H7 (cell line): ENCODE data around the gene POFUT2. TPM values are rescaled to one million over a fixed set of nuclear protein-coding genes. Genes with fewer than 3 reads are reported as not detected.

Experiments
- DNase-seq: peaks from one replicate; pipeline ENCODE4 v3.0.0; 2012
- H3K27me3 ChIP-seq: 2 replicates; pipeline ENCODE4 v1.6.0; 2011; ENCODE audit warnings: mild to moderate bottlenecking, low read length; ENCODE audit not compliant: control insufficient read depth, insufficient read depth
- H3K36me3 ChIP-seq: replicated peaks from 2 replicates; pipeline ENCODE4 v1.5.1; 2011; ENCODE audit warnings: low read length; ENCODE audit not compliant: control insufficient read depth, insufficient read depth
- H3K4me3 ChIP-seq: 2 replicates; pipeline ENCODE4 v1.5.1; 2011; ENCODE audit warnings: low read depth, mild to moderate bottlenecking, control low read depth, low read length, moderate library complexity; ENCODE audit not compliant: insufficient read depth
- total RNA-seq: library from RNA; depleted of rRNA; stranded (reverse); fragments of >200 nt; shearing (Covaris generic); gene quantifications from 2 replicates; pipeline ENCODE4 v1.2.3, GENCODE V29; 2014

Gene POFUT2
- total RNA-seq, 1 experiment from 2014 or later: 25.4 TPM

- no peak overlapping the region for H3K4me3 ChIP-seq
- no peaks in the 10 kb centered on the region for H3K36me3 ChIP-seq
- peak; percentile 61 for DNase-seq
- H3K27me3 ChIP-seq: no peaks in the 10 kb centered on the region
Measured at GRCh38 chr21:45329261-45330074, 41.8 kb upstream of the POFUT2 start.

GRCh38 chr21:45328198-45329091 is 40.8 kb upstream of the POFUT2 start:
- peak; percentile 62 for DNase-seq
- no peaks in the 10 kb centered on the region for H3K27me3 ChIP-seq
- H3K4me3 ChIP-seq: no peak overlapping the region
- H3K36me3 ChIP-seq: no peaks in the 10 kb centered on the region

- no peaks in the 10 kb centered on the region for H3K36me3 ChIP-seq
- H3K4me3 ChIP-seq: no peak overlapping the region
- H3K27me3 ChIP-seq: no peaks in the 10 kb centered on the region
- peak; percentile 45 for DNase-seq
Measured at GRCh38 chr21:45327441-45328197, 39.9 kb upstream of the POFUT2 start.

DNA sequence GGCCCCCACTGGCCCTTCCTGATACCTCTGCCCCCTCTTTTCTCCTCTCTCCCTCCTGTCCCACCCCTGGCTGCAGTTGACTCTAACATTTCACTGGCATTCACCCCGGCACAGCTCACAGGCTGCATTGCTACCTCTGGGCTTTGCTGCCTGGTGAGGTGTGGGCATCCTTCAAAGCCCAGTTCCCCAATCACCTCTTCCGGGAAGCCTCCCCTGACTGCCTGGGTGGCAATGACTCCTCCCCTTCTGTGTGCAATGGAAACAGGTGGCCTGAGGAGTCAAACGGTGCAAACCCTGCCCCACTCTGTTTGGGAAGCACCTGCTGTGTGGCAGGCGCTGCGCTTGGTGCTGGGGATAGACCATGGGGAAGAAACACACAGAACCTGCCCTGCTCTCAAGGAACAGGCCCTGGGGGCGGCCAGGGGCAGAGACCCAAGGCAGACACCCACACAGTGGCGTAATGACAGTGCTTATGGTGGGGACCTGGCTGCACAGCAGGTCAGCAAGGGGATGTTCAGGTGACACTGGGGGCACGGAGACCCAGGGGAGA is 39.3 kb upstream of the POFUT2 start:
- Histone ChIP-seq H3K27me3 (no peaks in the 10 kb centered on the region), H3K36me3 (no peaks in the 10 kb centered on the region), H3K4me3 (no peak overlapping the region)
- DNase-seq: peak; percentile 52

- no peaks in the 10 kb centered on the region for H3K27me3 ChIP-seq
- H3K4me3 ChIP-seq: no peak overlapping the region
- H3K36me3 ChIP-seq: no peaks in the 10 kb centered on the region
- DNase-seq: peak; percentile 61
Measured at GRCh38 chr21:45326169-45326851, 38.6 kb upstream of the POFUT2 start.

- Histone ChIP-seq H3K27me3 (no peaks in the 10 kb centered on the region), H3K4me3 (no peak overlapping the region), H3K36me3 (no peaks in the 10 kb centered on the region)
- peak; percentile 69 for DNase-seq
Measured at GRCh38 chr21:45325206-45326168, 37.8 kb upstream of the POFUT2 start.

DNA sequence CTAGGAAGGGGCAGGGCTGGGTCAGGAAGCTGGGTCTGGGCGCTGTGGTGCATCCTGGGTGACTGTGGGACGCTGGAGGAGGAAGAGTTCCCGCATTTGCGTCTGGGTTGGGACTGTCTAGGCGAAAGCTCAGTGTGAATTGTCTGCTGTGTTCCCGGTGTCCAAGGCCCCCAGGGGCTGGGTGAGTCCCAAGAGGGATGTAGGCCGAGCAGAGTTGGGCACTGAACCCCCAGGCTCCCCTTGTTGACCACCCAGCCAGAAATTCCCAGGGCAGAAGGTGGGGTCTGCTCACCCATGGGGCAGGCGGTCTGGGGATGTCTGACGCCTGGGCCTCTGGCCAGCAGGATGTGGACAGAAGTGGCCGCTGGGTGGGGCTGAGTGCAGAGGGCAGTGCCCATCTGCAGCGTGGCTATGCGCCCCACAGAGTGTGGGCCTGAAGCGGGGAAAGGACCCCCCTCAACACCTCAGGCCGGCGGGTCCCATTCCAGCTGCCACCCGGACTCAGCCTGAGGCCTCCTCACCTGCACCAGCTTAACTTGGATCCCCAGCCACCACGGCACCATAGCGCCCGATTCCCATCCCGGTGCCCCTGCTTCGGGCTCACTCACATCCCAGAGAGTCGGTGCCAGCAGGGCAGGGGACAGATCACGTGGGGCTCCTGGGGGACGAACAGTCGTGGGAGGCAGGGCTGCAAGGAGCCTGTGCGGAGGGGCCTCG is 37.0 kb upstream of the POFUT2 start:
- H3K27me3 ChIP-seq: no peaks in the 10 kb centered on the region
- peak; percentile 78 for DNase-seq
- H3K4me3 ChIP-seq: no peak overlapping the region
- no peaks in the 10 kb centered on the region for H3K36me3 ChIP-seq

DNA sequence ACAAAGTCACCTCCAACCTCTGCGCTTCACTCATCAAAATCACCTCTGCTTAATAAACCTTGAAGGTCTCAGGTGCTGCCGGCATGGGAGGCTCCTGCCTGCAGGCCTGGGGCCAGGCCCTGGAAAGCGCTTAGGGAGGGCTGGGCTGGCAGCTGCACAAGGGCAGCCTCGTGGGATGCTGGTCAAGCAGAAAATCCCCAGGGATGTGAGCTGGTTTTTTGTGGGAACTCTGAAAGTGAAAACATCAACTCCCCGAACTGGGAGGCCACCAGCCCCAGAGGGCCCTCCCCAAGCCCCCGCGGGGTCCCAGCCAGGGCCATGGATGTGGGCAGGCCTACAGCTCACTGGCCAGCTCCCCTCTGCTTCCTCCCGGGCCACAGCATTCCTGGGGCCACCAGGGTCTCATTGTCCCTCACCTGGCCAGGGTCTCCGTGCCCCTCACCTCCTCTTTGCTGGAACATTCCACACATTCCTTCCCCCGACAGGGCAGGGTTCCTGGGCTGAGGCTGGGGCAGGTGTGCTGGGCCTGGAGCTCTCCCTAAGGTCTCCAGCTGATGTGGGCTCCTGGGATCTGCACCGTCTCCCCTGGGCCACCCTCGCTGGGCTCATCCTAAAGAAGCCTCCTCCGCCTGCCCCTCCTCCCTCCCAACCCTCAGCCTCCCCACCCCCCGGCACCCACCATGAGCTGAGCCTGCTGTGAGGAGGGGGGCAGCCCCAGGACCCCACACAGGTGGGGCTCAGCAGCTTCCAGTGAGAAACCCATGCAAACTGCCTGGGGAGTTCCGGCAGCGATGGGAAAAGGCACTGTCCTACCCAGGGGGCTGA is 36.0 kb upstream of the POFUT2 start:
- peak; percentile 84 for DNase-seq

GRCh38 chr21:45322960-45323461 is 35.3 kb upstream of the POFUT2 start:
- no peaks in the 10 kb centered on the region for H3K36me3 ChIP-seq

More for the DNA sequence above, 36.0 kb upstream of the POFUT2 start:
- Histone ChIP-seq H3K4me3 (no peak overlapping the region), H3K27me3 (no peaks in the 10 kb centered on the region), H3K36me3 (no peaks in the 10 kb centered on the region)

GRCh38 chr21:45322231-45322959 is 34.7 kb upstream of the POFUT2 start:
- peak; percentile 70 for DNase-seq
- H3K4me3 ChIP-seq: no peak overlapping the region
- H3K36me3 ChIP-seq: no peaks in the 10 kb centered on the region
- no peaks in the 10 kb centered on the region for H3K27me3 ChIP-seq

More at GRCh38 chr21:45322960-45323461, 35.3 kb upstream of the POFUT2 start:
- Histone ChIP-seq H3K4me3 (no peak overlapping the region), H3K27me3 (no peaks in the 10 kb centered on the region)
- peak; percentile 83 for DNase-seq
